Measurements from ENCODE around the gene OR10T2.

The OR10T2 gene

DNA sequence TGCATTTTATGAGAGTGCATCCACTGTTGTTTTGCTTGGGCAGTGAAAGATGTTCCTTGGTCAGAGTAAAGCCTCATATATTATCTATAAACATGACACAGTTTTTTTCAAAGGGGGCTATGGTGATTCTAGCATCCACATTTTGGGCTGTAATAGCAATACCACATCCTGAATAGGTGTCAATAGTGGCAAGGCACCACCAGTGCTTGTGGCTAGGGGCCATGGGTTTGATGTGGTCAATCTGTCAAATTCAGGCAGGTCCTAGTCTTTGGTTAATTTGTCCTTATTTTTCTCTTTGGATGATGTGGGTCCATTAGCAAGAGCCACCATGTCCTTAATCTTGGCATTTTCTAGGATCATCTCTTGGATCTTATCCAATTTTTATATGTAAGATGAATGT lies 32.5 kb downstream of the OR10T2 start:
- no peak for TF ChIP-seq GLIS1 (tag by site-specific recombination; IDR thresholded peaks at IDR 0.05)
- no peak for TF ChIP-seq REPIN1 (tag by site-specific recombination; IDR thresholded peaks at IDR 0.05; ENCODE audit: low read depth)
- TF ChIP-seq, protein P1, sequence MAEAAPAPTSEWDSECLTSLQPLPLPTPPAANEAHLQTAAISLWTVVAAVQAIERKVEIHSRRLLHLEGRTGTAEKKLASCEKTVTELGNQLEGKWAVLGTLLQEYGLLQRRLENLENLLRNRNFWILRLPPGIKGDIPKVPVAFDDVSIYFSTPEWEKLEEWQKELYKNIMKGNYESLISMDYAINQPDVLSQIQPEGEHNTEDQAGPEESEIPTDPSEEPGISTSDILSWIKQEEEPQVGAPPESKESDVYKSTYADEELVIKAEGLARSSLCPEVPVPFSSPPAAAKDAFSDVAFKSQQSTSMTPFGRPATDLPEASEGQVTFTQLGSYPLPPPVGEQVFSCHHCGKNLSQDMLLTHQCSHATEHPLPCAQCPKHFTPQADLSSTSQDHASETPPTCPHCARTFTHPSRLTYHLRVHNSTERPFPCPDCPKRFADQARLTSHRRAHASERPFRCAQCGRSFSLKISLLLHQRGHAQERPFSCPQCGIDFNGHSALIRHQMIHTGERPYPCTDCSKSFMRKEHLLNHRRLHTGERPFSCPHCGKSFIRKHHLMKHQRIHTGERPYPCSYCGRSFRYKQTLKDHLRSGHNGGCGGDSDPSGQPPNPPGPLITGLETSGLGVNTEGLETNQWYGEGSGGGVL (tag by site-specific recombination; IDR thresholded peaks at IDR 0.05), result no peak
- TF ChIP-seq, protein P2, sequence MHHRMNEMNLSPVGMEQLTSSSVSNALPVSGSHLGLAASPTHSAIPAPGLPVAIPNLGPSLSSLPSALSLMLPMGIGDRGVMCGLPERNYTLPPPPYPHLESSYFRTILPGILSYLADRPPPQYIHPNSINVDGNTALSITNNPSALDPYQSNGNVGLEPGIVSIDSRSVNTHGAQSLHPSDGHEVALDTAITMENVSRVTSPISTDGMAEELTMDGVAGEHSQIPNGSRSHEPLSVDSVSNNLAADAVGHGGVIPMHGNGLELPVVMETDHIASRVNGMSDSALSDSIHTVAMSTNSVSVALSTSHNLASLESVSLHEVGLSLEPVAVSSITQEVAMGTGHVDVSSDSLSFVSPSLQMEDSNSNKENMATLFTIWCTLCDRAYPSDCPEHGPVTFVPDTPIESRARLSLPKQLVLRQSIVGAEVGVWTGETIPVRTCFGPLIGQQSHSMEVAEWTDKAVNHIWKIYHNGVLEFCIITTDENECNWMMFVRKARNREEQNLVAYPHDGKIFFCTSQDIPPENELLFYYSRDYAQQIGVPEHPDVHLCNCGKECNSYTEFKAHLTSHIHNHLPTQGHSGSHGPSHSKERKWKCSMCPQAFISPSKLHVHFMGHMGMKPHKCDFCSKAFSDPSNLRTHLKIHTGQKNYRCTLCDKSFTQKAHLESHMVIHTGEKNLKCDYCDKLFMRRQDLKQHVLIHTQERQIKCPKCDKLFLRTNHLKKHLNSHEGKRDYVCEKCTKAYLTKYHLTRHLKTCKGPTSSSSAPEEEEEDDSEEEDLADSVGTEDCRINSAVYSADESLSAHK (tag by site-specific recombination; IDR thresholded peaks at IDR 0.05), result no peak
- no peak for TF ChIP-seq ZNF341 (tag by site-specific recombination; IDR thresholded peaks at IDR 0.05; ENCODE audit: low read depth)
- TF ChIP-seq ZNF394 (tag by site-specific recombination; IDR thresholded peaks at IDR 0.05; ENCODE audit: borderline replicate concordance), result no peak
- no peak for TF ChIP-seq ZNF660 (tag by site-specific recombination; IDR thresholded peaks at IDR 0.05)
- TF ChIP-seq ZNF302 (tag by site-specific recombination; IDR thresholded peaks at IDR 0.05; ENCODE audit: low read depth), result no peak
- no peak for TF ChIP-seq ZNF776 (tag by site-specific recombination; IDR thresholded peaks at IDR 0.05; ENCODE audit: borderline replicate concordance)
- no peak for TF ChIP-seq ZNF514 (tag by site-specific recombination; IDR thresholded peaks at IDR 0.05)
- no peak for TF ChIP-seq ZNF510 (tag by site-specific recombination; IDR thresholded peaks at IDR 0.05; ENCODE audit: insufficient replicate concordance)
- no peak for TF ChIP-seq SCRT2 (tag by site-specific recombination; IDR thresholded peaks at IDR 0.05)
- TF ChIP-seq SETDB1 (IDR thresholded peaks at IDR 0.05; ENCODE audit: insufficient read length, low read length), result no peak
- Histone ChIP-seq H3K4me3 (ENCODE audit: low read depth, low read length) (no peak overlapping the region), H3K4me1 (ENCODE audit: control insufficient read depth, insufficient read depth, low read length) (no peaks in the 10 kb centered on the region), H3K9me3 (ENCODE audit: control insufficient read depth, insufficient read depth, low read depth, low read length) (no peaks in the 10 kb centered on the region), H3K27ac (ENCODE audit: extremely low read depth, low read depth, low read length) (no peak overlapping the region), H3K36me3 (ENCODE audit: control insufficient read depth in 2 of 2, insufficient read depth in 1 of 2, low read length in 2 of 2) (no peaks in the 10 kb centered on the region)
- ChIA-PET POLR2A (no interaction called here), CTCF (no interaction called here)

DNA sequence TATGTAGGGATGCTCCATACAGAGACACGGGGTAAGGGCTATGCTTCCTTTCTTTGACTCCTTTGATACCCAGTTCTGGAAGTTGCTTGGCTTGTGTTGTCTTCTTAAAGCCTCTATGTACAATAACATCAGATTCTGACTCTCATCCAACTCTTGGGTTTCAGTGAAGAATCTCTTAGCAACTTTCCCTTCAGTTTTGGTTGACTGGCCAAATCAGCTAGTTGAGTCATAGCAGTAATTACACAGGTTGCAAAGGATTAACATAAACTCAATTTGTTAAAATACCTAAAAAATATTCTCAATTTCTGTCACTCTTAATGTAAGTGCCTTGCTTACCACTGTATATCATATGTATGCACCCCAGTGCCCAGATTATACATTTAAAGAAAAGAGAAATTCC lies 36.3 kb downstream of the OR10T2 start:
- Histone ChIP-seq H3K36me3 (ENCODE audit: control insufficient read depth in 2 of 2, insufficient read depth in 1 of 2, low read length in 2 of 2) (no peaks in the 10 kb centered on the region), H3K27ac (ENCODE audit: extremely low read depth, low read depth, low read length) (no peak overlapping the region), H3K4me1 (ENCODE audit: control insufficient read depth, insufficient read depth, low read length) (no peaks in the 10 kb centered on the region), H3K9me3 (ENCODE audit: control insufficient read depth, insufficient read depth, low read depth, low read length) (no peaks in the 10 kb centered on the region), H3K4me3 (ENCODE audit: low read depth, low read length) (no peak overlapping the region)
- POLR2A ChIA-PET, result no interaction called here
- CTCF ChIA-PET, result no interaction called here
- TF ChIP-seq ZNF571 (tag by site-specific recombination; IDR thresholded peaks at IDR 0.05) (no peak), ZSCAN23 (tag by site-specific recombination; IDR thresholded peaks at IDR 0.05) (no peak), ZNF426 (tag by site-specific recombination; IDR thresholded peaks at IDR 0.05) (no peak), ZNF350 (tag by site-specific recombination; IDR thresholded peaks at IDR 0.05) (no peak), SCRT1 (tag by site-specific recombination; IDR thresholded peaks at IDR 0.05; ENCODE audit: borderline replicate concordance) (no peak), KLF9 (tag by site-specific recombination; IDR thresholded peaks at IDR 0.05; ENCODE audit: low read depth) (no peak), KLF7 (tag by site-specific recombination; IDR thresholded peaks at IDR 0.05; ENCODE audit: borderline replicate concordance) (no peak), ZNF544 (tag by site-specific recombination; IDR thresholded peaks at IDR 0.05) (no peak)
- TF ChIP-seq, protein P3, sequence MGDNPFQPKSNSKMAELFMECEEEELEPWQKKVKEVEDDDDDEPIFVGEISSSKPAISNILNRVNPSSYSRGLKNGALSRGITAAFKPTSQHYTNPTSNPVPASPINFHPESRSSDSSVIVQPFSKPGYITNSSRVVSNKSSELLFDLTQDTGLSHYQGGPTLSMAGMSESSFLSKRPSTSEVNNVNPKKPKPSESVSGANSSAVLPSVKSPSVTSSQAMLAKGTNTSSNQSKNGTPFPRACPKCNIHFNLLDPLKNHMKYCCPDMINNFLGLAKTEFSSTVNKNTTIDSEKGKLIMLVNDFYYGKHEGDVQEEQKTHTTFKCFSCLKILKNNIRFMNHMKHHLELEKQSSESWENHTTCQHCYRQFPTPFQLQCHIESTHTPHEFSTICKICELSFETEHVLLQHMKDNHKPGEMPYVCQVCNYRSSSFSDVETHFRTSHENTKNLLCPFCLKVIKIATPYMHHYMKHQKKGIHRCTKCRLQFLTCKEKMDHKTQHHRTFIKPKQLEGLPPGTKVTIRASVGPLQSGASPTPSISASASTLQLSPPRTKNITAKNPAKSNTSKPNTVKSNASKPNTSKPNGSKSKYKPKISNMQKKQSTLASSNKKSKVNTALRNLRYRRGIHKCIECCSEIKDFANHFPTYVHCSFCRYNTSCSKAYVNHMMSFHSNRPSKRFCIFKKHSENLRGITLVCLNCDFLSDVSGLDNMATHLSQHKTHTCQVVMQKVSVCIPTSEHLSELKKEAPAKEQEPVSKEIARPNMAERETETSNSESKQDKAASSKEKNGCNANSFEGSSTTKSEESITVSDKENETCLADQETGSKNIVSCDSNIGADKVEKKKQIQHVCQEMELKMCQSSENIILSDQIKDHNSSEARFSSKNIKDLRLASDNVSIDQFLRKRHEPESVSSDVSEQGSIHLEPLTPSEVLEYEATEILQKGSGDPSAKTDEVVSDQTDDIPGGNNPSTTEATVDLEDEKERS (tag by site-specific recombination; IDR thresholded peaks at IDR 0.05), result no peak
- TF ChIP-seq, protein P4, sequence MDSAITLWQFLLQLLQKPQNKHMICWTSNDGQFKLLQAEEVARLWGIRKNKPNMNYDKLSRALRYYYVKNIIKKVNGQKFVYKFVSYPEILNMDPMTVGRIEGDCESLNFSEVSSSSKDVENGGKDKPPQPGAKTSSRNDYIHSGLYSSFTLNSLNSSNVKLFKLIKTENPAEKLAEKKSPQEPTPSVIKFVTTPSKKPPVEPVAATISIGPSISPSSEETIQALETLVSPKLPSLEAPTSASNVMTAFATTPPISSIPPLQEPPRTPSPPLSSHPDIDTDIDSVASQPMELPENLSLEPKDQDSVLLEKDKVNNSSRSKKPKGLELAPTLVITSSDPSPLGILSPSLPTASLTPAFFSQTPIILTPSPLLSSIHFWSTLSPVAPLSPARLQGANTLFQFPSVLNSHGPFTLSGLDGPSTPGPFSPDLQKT (IDR thresholded peaks at IDR 0.05; ENCODE audit: borderline replicate concordance, low read depth, low read length), result no peak
- TF ChIP-seq, protein P5, sequence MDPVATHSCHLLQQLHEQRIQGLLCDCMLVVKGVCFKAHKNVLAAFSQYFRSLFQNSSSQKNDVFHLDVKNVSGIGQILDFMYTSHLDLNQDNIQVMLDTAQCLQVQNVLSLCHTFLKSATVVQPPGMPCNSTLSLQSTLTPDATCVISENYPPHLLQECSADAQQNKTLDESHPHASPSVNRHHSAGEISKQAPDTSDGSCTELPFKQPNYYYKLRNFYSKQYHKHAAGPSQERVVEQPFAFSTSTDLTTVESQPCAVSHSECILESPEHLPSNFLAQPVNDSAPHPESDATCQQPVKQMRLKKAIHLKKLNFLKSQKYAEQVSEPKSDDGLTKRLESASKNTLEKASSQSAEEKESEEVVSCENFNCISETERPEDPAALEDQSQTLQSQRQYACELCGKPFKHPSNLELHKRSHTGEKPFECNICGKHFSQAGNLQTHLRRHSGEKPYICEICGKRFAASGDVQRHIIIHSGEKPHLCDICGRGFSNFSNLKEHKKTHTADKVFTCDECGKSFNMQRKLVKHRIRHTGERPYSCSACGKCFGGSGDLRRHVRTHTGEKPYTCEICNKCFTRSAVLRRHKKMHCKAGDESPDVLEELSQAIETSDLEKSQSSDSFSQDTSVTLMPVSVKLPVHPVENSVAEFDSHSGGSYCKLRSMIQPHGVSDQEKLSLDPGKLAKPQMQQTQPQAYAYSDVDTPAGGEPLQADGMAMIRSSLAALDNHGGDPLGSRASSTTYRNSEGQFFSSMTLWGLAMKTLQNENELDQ (tag by site-specific recombination; IDR thresholded peaks at IDR 0.05; ENCODE audit: low read depth), result no peak

All from HEK293 (cell line).